HG02938 (cell line): Measurements from ENCODE around the gene HTRA3.

Experiments
- ATAC-seq: cut with Tn5 transposase; IDR thresholded peaks from one replicate; pipeline ENCODE4 v1.9.1; 2021; ENCODE audit warnings: mild to moderate bottlenecking, moderate library complexity; ENCODE audit not compliant: unreplicated experiment

Gene HTRA3

DNA sequence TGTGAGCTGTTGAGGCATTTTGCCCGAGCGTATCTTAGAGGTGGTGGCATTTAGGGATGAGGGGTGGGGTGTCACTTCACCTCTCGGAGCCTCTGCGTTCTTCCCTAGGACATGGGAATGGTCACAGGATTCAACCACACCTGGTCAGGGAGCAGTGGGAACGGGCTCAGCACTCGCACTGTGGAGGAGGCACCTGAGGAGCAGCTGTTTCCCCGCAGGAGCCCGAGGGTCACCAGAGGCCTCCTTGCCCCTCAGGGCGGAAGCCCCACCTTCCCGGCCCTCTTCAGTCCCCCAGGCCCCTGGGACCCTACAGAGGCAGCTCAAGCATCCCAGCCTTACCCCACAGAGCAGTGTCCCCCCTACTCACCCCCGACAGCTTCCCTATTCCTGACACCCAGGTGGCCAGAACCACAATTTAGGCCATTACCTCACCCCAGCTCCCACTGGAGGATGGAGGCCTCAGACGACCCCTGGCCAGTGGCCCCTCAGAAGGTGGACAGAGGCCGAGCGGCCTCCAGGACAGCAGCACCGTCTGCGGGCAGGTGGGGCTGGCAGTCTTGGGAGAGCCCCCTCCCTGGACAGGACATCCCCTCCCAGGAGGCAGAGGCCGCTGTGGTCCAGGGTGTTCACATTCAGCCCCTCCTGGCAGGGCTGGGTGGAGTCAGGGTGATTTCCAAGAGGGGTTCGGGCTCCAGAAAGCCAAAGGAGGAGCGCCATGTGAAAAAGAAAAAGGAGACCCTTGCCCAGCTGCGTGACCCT is 4.2 kb upstream of the HTRA3 start:
- no peak for ATAC-seq

DNA sequence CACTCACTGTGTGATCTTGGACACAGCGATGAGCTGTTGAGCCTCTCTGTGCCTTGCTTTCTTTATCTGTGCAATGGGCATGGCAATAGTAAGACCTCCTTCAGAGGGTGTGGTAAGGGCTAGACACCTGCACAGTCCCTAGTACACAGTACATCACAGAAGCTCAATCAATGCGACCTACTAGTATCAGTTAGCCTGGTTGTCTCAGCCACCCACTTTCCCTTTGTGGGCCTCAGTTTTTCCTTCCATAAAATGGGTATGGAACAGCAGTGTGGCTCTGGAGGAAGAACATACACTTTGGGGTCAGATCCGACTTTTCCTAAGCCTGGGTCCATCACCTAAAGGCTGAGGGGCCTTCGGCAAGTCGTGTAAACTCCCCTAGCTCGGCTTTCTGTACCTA is 3.5 kb upstream of the HTRA3 start:
- ATAC-seq, result no peak

DNA sequence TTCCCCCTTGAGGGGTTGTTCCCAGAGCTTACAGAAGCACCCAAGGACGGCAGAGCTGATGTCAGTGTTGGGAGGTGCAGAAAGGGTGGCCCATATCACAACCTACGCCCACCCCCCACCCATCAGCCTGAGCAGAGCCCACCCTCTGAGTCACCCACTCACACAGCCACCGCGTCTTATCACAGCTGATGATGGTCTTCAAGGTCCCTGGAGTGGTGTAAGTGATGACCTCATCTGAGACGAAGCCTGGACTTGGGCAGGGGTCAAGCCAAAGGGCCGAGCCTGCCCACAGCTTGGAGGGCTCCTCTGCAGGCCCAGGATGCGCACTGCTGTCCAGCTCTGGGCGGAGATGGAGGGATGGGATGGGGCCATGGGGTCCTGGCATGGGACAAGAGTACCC is 3.0 kb upstream of the HTRA3 start:
- ATAC-seq, result no peak

DNA sequence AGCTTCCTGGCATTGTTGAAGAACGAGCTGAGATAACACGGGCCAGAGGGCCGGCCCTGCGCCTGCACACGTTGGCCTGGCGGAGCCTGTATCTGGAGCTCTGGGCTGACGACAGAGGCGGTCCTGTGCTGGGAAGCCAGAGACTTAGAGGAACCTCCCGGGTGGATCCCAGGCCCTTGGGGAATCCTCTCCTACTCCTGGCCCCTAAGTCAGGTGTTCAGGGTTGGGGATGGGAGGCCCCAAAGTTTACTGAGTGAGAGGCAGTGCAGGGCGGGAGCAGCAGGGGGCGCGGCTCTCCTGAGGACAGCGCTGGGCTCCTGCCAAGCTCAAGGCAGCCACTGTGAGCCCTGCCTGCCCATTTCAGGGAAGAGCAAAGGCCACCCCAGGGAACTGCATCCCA is 2.5 kb upstream of the HTRA3 start:
- no peak for ATAC-seq

DNA sequence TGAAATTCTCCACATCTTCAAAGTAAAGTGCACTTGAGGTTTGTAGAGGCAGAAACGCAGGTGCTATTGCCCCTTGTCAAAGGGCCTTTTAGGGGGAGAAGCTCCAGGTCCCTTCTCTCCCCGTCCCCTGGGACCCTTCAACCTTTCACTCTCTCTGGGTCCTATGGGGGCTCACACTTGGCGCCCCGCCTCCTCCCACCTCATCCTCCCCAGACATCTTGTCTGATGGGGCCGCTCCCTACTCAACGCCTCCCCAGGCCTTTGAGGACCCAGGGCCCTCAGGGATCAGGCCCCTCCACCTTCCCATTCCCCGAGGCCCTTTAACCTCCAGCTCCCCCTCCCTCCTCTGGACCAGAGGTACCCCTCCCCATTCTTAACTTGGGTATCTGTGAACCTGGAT is 1.3 kb upstream of the HTRA3 start:
- no peak for ATAC-seq

DNA sequence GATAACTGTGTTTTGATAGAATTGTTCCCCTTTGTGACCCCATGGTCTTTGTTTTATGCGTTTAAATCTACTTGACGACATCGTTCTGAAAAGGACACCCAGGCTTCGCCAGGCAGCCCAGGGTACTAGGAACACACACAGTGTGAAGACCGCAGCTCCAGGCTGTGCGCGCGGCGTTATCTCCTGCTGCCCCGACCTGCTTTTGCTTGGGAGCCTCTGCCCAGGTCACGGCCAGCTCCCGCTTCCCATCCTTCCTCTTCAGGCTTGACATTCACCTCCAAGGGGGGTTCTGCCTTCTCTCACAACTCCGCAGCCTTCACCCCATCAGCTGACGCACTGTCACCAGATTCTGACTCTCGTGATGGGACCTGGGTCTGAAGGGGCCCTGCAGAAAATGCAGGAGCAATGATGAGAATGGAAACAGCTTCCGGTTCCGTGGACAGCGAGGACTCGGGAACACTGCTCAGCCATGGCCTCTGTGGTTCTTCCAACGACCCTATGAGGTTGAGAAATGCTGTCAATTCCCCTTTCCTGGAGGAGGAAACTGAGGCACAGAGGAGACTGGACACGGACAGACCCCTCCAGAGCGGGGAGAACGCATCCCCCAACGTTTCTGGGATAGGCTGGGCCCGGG is 536 bp upstream of the HTRA3 start:
- no peak for ATAC-seq

DNA sequence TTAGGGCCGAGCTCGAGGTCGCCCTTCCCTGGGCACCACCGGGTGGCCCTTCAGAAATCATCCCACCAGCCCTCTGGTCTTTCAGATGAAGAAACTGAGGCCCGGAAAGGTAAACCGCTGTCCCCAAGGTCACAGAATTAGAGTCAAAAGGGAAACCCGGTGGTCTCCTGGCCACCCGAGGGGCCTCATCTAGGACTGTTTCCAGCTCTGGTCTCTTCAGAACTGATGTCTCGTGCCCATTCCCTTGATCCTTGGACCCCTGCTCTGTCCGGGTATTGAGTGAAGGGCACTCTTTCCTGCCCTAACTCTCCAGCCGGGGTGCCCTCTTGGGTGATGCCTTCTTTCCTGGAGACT is 841 bp downstream of the HTRA3 start:
- no peak for ATAC-seq

DNA sequence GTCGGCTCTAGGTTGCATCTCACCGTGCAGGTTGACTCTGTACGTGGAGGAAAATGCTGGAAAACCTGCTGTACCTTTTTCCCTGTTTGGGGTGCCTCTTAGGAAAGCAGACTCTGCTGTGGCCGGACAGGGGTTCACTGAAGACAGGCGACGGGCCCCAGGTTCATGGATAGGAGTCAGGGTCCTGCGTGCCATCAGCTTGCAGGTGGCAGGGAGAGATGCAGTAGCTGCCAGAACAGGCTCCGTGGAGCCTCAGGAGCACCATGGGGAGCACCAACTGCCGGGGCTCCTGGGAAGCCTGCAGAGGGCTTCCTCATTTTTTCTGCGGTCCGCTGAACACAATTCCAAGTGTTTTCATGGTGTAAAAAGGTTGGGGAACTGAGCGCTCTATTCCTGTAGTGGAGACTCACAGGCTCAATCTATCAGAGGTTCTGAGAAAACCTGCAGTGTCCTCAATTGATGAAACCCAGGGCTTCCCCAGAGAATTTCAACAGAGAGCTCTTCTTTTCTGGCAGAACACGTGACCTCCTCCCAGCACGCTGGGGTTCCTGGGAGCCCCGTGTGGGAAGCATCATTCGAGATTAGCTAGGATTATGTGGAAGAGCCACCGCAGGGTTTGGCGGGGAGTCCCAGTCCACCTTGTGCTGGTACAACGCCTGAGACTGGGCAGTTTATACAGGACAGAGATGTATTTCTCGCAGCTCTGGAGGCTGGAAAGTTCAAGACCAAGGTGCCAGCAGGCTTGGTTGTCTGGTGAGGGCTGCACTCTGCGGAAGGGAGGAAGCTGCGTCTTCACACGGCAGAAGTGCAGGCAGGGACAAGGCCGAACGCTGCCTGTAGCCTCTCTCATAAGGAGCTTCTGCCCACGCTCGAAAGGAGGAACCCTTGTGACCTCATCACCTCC is 1.6 kb downstream of the HTRA3 start:
- ATAC-seq, result no peak

DNA sequence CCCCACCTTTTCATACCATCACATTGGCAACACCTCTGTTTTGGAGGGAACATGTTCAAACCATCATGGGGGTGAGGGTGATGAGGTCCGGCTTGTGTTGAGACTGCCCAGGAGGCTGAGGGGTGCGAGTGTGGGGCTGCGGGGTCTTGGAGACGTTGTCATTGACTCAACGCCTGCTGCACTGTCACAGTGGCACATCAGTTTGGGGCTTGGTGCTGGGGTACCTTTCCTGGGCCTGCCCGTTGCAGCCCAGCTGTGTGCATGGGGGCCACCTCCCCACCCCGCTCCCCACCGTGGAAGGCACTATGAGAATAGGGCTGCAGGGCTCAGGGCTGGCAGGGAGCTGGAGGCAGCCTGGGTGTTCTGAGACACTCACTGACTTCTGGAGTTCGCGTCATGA is 2.3 kb downstream of the HTRA3 start:
- ATAC-seq, result no peak

DNA sequence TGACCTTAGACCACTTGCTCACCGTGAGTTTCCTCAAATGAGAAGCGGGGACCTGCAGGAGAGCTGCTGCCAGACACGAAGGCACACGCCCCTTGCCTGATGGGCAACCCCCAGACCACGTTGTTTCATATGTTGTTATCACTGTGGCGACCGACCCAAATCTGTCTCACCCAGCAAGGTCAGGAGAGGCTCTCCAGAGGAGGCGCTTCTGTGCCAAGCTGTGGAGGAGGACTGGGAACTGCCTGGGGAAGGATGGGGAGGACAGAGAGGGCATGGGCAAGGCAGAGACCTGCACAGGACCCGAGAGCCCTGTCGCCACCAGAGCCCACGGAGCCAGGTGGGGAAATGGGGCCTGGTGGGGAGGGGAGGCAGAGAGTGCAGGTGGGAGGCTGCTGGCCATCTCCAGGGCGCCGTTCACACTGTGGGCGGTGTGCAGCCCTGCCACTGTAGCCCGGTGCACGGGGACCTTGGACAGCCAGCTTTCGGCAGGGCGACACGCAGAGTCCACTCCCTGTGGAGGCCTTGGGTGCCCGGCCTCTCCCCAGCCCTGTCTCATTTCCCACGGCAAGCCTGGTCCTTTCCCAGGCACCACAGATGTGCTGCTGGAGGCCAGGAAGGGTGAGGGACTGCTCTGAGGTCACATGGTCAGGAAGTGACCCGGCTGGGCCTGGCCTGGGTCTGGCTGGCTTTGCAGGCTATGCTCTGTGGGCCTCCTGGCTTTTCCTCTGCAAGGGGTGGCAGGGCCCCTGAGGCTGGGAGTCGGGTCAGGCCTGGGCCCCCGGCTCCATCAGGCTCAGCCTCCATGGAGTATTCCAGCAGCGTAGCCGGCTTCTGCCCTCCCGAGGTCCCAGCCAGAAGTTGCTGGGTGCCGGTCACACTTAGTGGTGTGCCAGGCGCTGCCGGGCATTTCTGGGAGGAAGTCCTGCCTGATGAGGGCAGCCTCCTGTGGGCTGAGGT is 3.2 kb downstream of the HTRA3 start:
- no peak for ATAC-seq

DNA sequence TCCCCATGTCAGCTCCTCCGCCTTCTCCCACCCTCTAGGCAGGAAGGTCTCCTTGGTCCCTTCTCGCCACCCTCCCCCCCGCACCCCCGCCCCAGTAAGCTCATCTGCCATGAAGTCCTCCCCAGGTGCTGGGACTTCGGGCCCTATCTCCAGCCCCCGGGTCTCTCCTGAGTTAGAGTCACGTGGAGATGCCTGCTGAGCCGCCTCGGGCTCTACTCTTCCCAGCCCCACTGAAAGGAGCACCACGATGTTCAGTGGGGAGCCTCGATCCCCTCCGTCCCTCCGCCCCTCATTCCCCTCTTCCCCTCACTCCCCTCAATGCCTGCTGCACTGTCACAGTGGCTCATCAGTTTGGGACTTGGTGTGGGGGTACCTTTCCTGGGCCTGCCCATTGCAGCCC is 3.9 kb downstream of the HTRA3 start:
- ATAC-seq, result no peak

DNA sequence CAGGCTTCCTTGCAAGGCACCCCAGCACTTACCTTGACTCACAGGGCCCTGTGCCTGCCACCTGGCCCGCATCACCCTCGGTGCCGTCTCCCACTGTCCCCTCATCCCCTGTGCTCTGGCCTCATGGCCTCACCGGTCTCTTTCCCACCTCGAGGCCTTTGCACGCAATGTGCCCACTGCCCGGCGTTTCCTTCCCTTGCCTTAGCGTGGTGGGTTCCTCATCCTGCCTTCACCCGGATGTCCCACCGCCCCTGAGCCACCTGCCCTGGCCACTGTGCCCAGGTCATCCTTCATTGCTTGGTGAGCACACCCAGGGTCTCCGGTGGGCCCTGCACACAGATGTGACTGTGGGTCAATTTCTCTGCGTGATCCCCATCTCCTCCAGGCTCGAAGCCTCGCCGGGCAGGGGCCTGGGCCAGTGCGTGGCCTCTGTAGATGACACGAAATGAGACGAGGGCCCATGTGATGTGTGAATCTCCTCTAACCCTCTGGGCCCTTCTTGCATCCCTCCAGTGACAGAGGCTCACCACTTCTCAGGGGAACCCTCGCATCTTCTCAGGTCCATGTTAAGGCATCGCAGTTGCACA is 4.6 kb downstream of the HTRA3 start:
- no peak for ATAC-seq

DNA sequence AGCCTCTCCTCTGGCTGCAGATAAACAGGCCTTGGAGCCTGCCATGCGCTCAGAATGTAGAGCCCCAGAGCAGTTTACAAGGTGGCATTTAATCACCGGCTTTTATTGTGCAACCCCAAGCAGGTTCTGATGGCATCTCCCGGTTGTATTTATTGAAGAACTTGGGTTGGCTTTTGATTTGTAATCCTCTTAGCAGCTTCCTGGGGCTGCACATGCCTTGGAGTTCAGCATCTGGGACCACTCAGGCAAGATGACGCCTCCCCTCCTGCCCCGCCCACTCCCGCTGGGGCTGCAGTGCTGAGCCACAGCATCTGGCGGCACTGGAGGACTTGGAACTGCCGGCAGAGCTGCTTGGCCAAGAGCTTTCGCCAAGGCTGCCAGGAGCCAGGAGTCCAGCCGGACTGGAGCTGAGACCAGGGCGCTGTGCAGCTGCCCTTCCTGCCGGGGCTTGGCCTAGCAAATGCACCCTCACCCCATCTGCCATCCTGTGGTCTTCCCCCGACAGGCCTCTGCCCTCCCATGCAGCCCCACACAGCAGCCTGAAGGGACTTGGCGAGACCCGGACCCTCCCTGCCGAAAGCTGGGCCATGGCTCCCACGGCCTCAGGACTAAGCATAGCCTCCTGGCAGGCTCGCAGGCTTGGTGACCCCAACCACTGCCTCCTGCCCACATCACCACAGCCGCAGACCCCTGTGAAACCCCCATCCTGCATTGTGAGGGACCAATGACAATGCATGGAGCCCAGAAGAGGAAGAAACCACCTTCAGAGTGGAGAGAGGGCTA is 5.4 kb downstream of the HTRA3 start:
- ATAC-seq, result no peak

DNA sequence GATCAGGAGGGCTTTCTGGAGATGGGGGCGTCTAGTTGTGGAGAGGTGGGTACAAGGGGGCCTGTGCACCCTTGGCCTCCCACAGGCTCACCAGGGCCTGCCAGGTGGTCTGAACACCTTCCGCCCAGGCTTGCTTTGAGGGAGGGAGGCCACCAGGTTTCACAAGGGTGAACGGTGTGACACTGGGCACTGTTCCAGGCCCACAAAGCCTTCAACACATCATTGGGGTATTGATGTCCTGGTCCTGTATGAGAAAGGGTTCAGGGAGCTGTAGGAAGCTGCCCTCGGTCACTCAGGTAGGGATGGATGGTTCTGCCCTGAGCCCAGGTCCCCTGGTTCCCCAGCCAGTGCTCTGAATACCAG is 6.0 kb downstream of the HTRA3 start:
- ATAC-seq, result no peak

DNA sequence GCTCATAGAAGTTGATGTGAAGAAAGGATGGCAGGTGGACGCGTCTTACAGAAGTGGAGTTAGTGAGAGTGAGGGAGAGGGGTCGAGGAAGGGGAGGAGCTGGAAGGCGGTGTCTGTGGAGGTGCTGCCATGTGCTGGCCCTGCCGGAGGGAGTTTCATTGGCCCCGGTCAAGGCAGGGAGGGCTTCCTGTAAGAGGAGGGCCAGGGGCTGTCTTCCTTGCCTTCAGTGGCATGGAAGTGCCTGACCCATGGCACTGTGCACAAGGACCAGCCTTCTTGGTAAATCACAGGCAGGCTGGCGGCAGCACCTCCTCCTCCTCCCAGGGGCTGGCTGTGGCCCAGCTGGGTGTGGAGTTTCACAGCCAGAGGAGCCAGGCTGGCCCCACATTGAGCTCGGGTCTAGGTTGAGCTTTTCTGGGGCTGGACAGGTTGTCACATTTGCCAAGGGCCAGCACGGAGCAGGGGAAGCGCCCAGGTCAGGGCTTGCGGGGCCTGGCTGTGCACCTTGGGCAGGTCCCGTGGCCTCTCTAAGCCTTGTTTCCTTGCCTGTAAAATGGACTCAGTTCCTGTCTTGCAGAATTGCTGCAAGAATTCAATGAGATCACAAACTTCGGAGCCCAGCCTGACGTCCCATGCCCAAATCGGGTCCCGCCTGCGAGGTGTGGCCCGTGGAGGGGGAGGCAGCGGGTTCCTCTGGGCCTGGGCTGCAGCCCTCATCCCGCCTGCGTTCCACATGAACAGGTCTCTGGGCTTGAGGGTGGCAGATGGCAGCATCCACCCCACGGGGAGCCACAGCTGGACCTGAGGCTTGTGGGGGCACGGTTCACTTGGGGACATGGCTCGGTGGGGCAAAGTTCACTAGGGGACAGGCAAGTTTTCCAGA is 7.0 kb downstream of the HTRA3 start:
- ATAC-seq, result no peak

DNA sequence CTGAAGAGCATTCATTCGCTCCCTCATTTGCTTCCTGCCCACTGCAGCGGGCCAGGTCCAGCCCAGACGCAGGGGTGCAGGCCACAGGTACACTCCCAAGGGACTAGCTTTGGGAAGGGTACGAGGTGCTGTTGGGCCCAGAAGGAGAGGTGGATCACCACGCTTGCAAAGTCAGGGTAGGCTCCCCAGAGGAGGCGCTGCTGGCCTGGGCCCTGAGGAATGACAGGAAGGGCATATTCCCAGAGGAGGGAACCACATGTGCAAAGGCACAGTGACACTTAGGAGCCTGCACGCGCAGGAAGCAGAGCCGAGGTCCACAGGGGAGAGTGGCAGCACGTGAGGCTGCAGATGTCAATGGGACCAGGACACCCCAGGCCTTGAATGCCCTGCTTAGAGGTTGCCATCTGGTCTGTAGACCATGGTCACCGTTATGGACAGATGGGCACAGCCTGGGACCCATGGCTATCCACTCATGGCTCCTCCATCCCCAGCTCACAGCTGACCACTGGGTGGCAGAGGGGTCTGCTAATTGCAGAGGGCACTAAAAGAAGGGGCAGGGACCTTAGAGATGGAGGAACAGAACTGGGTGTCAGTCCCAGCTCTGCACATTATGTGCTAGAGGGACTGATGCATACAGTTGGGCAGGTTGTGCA is 7.9 kb downstream of the HTRA3 start:
- no peak for ATAC-seq

DNA sequence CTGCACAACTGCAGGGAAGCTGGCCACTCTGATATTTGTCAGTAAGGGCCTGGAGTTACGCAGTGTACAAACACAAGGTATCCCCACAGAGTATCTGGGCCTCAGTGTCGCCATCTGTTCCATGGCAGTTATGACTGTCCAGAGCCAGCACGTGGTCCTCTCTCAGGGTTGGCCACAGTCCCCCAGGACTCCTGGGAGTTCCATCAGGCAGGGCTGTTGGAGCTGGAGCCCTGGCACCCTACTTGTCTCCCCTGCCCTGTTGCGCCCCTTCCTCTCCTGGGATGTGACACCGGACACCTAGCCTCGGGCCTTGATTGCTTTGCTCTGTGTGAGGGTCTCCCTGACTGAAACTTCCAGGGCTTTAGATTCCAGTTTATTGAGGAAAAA is 8.4 kb downstream of the HTRA3 start:
- ATAC-seq, result no peak
